ENCODE results near the gene OR1C1.

- no peak for TF ChIP-seq CTCF (IDR thresholded peaks at IDR 0.05; ENCODE audit: low read depth, low read length)
- TF ChIP-seq POLR2A (IDR thresholded peaks at IDR 0.05; ENCODE audit: extremely low read depth, insufficient read length): no peak
- no peak for TF ChIP-seq MAX (IDR thresholded peaks at IDR 0.05; ENCODE audit: low read depth, low read length)
- TF ChIP-seq MYC (IDR thresholded peaks at IDR 0.05; ENCODE audit: low read depth, low read length): no peak
These were observed 43.8 kb downstream of the OR1C1 start, which contains the start of gene OR6F1 for GRCh38 chr1:247716546-247716945.

Measured in NB4 (cell line).